Activated CD8-positive, alpha-beta memory T cell treated with anti-CD3 and anti-CD28 coated beads, Interleukin-2, amount 50 U/mL, for 1 hour (primary cell): ENCODE data around the gene BNIP5.
"Not testable (repeated sequence)": the region's sequence is repeated elsewhere in the genome, so short reads cannot be mapped to it uniquely, and the experiment has no call there.

ENCODE experiments used
- DNase-seq: peaks from one replicate; pipeline ENCODE4 v3.0.0-alpha.2; 2020; ENCODE audit errors: extremely low read depth

The BNIP5 gene

DNA sequence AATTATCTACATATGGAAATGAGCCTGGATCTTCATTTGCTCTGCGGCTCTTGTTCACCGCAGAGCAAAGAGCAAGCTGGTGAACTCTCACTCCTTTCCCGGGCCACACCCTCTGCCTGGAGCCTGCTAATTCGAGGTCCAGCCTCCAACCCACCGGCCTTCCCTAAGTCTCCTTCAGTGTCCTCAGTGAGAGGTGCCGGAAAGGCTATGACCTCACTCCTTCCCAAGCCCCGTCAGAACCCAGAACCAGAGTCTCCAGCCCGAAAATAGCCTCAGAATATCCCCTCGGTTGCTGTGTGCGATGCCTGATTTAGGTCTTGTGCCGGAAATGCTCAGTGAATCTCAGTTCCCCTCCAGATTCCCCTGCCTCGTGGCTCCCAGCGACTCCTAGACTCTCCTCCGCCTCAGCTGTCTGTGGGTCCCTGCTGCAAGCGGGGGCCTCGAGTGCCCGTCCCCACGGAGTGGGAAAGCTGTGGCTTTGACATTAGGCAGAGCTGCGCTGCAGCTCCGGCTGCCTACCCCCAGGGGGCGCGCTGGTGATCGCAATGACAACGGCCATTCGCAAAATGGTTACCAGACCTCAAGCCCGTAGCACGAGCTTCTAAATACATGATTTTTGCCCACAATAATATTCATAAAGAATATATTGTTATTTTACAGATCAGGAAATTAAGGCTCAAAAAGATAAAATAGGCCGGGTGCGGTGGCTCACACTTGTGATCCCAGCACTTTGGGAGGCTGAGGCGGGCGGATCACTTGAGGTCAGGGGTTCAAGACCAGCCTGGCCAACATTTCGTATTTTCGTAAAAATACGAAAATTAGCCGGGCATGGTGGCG, 4.1 kb upstream of the BNIP5 start:
- DNase-seq: peak; percentile 35

GRCh38 chr6:36340306-36340617, 3.6 kb upstream of the BNIP5 start:
- DNase-seq: no peak

DNA sequence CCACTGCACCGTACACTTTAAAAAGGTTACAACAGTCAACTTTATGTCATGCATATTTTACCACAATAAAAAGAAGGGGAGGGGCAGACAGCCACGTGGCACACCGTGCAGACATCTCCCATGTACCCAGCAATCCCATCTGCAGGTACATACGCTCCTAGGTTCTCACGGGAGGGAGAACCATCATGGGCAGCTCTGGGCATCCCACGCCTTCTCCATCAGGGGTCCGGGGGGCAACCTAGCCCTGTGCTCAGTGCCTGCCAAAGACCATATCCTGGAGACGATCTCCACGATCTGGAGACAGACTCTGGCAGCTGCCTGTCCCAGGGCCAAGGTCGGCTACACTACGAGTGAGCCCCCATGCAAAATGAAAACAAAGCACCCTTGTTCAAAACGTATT, 2.5 kb upstream of the BNIP5 start:
- no peak for DNase-seq

GRCh38 chr6:36338223-36338622, 1.5 kb upstream of the BNIP5 start:
- DNase-seq: not testable (repeated sequence)

DNA sequence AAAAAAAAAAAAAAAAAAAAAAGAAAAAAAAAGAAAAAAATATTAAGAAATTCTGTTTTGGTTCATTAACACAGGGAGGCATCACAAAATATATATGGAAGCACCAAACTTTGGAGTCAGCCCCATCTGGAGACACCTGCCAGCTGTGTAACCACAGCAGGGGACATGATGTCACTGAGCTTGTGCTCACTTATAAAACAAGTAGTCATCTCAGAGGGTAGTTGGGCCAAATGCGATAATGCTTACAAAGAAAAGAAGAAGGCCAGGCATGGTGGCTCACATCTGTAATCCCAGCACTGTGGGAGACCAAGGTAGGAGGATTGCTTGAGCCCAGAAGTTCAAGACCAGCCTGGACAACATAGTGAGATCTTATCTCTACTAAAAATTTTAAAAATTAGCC, 1.1 kb upstream of the BNIP5 start:
- no peak for DNase-seq

DNA sequence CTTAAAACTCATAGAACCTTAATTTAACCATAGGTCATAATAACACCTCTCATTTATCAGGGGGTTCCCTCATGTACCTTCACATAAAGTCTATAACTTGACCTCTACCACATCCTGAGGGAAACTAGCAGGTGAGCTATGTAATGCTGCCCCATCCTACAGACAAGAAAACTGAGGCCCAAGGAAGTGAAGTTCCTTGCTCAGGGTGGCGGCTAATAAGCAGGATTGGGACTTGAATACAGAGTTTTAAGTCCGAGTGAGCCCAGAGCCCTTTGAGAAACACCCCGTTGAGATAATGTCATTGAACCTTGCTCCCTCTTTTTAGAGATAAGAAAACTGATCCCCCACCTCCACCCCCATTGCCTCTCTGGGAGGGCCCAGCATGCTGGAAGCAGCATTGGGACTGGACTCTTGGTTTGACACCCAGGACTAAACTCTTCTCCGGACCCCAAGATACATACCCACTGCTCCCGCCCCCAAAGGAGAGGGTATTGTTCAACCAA, 429 bp downstream of the BNIP5 start:
- no peak for DNase-seq

DNA sequence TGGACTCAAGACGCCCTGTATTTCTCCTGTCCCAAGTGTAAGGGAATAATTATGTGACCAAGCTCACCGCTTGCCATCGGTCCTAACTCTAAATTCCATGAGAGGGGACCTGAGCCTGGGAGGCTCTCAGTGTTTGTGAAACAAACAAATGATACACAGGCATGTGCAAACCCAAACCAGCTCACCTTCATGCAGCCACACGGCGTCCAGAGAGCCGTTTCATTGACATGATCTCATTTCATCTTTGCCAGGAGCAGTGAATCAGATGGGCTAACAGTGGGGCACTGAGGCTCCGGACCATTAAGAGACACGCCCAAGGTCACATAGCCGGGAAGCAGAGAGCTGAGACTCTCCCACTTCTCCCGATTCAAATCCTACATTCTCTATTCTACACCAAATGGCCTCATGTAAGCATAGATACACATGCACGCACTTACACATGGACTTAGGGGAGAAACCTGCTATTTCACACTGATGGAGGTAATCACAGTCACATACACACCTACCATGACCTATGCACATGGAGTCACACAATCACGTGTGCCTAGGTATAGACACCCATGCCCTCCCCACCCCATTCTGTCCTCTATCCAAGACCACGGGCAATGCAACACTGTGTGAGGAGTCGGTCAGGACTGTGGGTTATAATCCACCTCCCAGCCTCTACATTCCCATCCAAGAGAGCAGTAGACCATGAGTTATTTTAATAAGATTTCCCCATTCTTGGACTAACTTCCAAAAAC, 1.1 kb downstream of the BNIP5 start:
- no peak for DNase-seq

GRCh38 chr6:36334832-36335459, 1.7 kb downstream of the BNIP5 start:
- no peak for DNase-seq

DNA sequence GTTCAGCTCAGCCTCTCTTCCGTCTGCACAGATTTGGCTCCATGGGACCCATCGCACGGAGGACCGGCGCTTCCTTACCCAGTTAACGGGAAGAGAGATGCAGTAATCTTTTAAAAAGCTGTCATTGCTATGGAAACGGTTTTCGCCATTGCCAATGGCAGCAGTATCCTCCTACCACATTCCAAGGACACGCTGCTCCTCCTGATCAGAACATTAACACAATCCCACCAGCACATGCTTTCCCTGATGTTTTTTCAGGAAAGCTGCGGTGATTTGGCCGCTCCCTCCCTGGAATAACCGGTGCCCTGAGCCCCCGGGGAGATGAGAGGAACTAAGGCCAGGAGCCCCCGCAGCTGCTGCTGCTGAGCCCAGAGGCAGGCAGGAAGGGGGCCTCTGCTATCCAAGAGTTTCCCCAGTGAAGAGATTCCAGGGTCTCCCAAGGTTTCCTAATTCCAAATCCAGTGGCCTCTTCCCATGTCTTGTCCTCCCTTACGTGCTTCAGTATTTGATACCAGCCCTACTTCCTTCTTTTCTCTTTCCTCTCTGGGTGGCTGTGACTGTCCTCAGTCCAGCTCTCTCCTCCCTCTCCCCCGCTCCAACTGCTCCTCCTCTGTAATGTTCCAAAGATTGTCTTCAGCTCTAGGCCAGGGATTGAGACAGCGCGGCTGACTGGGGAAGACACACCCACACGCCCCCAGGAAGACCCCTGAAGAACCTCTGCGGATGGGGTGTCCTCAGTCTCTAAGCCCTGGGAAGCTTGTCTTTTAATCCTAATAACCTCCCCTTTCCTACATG, 2.6 kb downstream of the BNIP5 start:
- no peak for DNase-seq

DNA sequence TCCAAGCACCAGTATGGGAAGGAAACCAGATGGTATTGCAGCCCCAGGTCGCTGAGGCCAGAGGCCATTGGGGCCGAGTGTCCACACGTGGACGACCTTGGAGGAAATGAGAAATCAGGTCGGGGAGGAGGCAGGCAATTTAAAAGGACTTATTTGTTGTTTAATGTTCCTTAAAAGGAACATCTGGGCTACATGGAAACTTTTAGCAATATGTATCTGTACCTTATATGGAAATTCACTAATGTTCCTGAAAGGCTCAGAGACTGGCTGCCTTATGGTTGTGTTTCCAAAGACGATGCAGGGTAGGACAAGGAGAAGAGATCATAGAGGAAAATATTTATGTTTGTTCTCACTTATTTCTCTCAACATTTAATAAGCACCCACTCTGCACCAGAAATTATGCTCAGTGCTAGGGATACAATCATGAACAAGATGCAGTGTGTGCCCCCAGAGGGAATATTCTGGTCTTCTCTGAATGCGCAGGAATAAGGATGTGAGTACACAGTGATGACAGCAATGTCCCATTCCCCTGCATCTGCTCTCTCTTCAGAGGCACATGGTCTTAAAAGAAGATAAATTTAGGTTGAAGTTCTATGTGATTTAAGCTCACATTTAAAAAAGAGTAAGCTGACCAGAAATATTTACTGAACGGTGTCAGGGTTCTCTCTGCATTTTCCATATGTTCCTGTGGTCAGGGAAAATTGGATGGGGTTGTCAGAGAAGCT, 3.4 kb downstream of the BNIP5 start:
- DNase-seq: no peak

GRCh38 chr6:36331381-36331780, 5.3 kb downstream of the BNIP5 start:
- no peak for DNase-seq

GRCh38 chr6:36330366-36330765, 6.3 kb downstream of the BNIP5 start:
- DNase-seq: no peak

GRCh38 chr6:36329798-36330291, 6.8 kb downstream of the BNIP5 start:
- no peak for DNase-seq

GRCh38 chr6:36328600-36328999, 8.1 kb downstream of the BNIP5 start:
- DNase-seq: no peak

DNA sequence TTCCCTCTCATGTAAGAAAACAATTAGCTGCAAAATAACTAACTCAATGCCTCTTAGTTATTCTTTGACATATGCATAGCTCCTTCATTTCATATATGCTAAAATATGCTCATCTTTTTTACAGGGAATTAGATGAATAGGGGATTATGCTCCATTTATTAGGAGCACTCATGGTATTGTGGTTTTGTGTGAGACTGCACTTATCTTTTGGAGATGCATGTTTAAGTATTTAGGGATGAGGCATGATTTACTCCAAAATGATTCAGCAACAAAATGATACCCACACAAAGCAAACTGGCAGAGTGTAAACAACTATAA, 8.8 kb downstream of the BNIP5 start:
- no peak for DNase-seq

DNA sequence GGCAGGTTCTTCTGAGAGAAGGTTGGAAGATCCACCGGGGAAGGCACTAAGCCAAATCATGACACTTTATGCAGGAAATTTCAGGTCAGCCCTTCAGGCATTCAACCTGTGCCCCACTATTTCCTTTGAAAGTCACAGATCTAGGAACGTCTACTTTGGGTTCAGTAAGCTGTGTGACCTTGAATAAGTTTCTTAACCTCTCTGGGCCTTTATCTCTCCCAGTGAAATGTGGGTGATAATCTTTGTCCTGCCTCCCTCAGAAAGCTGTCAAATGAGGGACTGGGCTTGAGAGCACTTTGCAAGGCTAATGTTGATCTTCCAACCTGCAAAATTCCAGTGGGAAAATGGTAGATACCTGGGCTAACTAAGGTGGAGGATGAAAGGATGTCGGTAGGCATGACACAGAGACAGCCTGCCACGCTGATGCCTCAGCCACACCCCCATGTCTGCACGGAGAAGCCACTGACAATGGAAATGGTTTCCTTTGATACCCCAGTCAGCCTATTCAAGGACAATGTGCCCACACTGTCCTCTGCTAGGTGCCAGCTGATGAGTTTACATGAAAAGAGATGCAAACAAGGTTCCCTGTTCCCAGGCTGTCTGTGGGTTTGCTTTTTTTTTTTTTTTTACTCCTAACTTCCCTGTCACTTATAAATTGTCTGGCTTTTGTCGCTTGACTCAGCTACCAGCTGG, 9.3 kb downstream of the BNIP5 start:
- DNase-seq: no peak

DNA sequence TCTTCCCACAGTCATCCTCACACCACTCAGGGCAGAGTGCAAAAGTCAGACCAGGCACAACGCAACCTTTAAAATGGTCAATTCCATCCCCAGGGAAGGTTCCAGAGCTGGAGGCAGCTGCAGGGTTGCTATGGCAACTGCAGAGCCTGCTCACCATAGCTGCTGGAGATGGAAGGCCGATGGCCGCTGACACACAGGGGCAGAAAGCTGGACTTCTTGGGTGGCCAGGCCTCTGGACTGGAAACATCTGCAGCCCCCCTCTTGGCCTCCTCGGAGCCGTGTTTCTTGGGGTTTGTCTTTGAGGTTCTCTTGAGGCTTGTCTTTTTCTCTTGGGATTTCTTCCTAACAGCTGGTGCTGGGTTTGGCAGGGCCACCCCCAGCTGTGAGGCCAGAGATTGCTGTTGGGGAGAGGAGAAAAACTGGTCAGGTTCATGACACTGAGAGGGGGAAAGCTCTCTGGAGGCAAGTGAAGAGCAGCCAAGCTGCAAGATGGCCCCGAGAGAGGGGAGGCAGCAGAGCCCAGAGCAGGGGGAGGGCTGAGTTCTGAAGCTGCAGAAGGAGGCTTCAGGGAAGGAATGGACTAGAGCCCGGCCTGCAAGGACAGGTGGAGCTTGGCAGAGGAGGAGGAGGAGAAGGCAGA, 10.2 kb downstream of the BNIP5 start:
- no peak for DNase-seq

DNA sequence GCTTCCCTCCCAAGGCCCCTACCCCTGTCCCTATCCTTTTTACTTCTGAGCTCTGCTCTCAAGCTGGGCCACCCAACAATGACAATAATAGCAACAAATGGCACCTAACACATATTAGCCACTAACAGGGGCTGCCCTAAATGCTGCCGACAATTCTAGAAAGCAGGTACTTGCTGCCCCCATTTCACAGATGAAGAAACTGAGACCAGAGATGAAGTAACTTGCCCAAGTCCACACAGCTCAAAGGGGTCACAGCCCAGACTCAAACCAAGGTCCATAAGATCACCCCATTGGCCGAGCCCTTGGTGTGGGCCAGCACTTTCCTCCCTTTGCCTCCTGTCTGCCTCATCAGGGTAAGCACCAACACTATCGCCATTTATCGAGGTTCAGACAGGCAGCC, 12.0 kb downstream of the BNIP5 start:
- no peak for DNase-seq

DNA sequence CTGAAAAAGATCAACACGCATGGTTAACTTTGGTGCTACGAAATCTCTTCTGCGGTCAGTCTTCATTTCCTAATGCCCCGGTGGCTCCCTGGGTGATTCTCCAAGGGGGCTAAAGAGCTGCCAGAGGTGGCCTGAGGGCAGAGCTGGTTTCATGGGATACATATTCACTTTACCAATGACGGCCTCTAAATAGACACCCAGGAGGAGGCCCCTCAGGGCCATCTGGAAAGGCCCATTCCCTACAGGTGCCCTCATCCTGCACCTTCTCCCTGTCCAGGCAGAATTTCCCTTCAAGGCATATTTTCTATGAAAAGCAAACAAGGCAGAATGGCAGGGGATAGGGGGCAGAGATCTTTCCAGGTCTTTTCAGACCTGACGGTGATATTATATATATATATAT, 12.5 kb downstream of the BNIP5 start:
- no peak for DNase-seq

- DNase-seq: no peak
These were observed 13.6 kb downstream of the BNIP5 start for GRCh38 chr6:36323062-36323461.
